ENCODE results near the gene MEIS1.

MEIS1 gene

GRCh38 chr2:66536290-66536673 lies 101.4 kb downstream of the MEIS1 start:
- in situ Hi-C loops (cut with MboI; ENCODE audit: low pct_unique_long_range_greater_than_20kb, low sequenced_read_pairs, unreplicated experiment): no loop called here
- no peak for TF ChIP-seq CTCF (IDR thresholded peaks at IDR 0.05; ENCODE audit: extremely low read depth, insufficient read depth, missing control alignments)
- no peak for DNase-seq (ENCODE audit: low spot score)

- DNase-seq (ENCODE audit: low spot score): peak; percentile 12
- TF ChIP-seq CTCF (IDR thresholded peaks at IDR 0.05; ENCODE audit: extremely low read depth, insufficient read depth, missing control alignments): no peak
- in situ Hi-C loops (cut with MboI; ENCODE audit: low pct_unique_long_range_greater_than_20kb, low sequenced_read_pairs, unreplicated experiment): no loop called here
These were observed 102.1 kb downstream of the MEIS1 start for GRCh38 chr2:66536997-66537396.

GRCh38 chr2:66538291-66538690 lies 103.4 kb downstream of the MEIS1 start:
- no peak for TF ChIP-seq CTCF (IDR thresholded peaks at IDR 0.05; ENCODE audit: extremely low read depth, insufficient read depth, missing control alignments)
- no peak for DNase-seq (ENCODE audit: low spot score)
- in situ Hi-C loops (cut with MboI; ENCODE audit: low pct_unique_long_range_greater_than_20kb, low sequenced_read_pairs, unreplicated experiment): no loop called here

GRCh38 chr2:66539452-66539851 lies 104.5 kb downstream of the MEIS1 start:
- DNase-seq (ENCODE audit: low spot score): no peak
- in situ Hi-C loops (cut with MboI; ENCODE audit: low pct_unique_long_range_greater_than_20kb, low sequenced_read_pairs, unreplicated experiment): no loop called here
- TF ChIP-seq CTCF (IDR thresholded peaks at IDR 0.05; ENCODE audit: extremely low read depth, insufficient read depth, missing control alignments): no peak

- in situ Hi-C loops (cut with MboI; ENCODE audit: low pct_unique_long_range_greater_than_20kb, low sequenced_read_pairs, unreplicated experiment): no loop called here
These were observed 106.7 kb downstream of the MEIS1 start for GRCh38 chr2:66541646-66542045.

GRCh38 chr2:66543257-66543767 lies 108.4 kb downstream of the MEIS1 start:
- TF ChIP-seq CTCF (IDR thresholded peaks at IDR 0.05; ENCODE audit: extremely low read depth, insufficient read depth, missing control alignments): no peak
- DNase-seq (ENCODE audit: low spot score): no peak
- in situ Hi-C loops (cut with MboI; ENCODE audit: low pct_unique_long_range_greater_than_20kb, low sequenced_read_pairs, unreplicated experiment): no loop called here

More at GRCh38 chr2:66541646-66542045, 106.7 kb downstream of the MEIS1 start:
- TF ChIP-seq CTCF (IDR thresholded peaks at IDR 0.05; ENCODE audit: extremely low read depth, insufficient read depth, missing control alignments): no peak
- no peak for DNase-seq (ENCODE audit: low spot score)

- no peak for DNase-seq (ENCODE audit: low spot score)
- in situ Hi-C loops (cut with MboI; ENCODE audit: low pct_unique_long_range_greater_than_20kb, low sequenced_read_pairs, unreplicated experiment): no loop called here
- no peak for TF ChIP-seq CTCF (IDR thresholded peaks at IDR 0.05; ENCODE audit: extremely low read depth, insufficient read depth, missing control alignments)
These were observed 109.3 kb downstream of the MEIS1 start for GRCh38 chr2:66544258-66544657.
